ENCODE data around the gene BOLA1. TPM values are rescaled to one million over a fixed set of nuclear protein-coding genes. Genes with fewer than 3 reads are reported as not detected.
"Not testable (repeated sequence)": the region's sequence is repeated elsewhere in the genome, so short reads cannot be mapped to it uniquely, and the experiment has no call there.

BOLA1 gene
- total RNA-seq, 2 experiments from 2014 or later: 25.1 to 28.8 TPM

DNA sequence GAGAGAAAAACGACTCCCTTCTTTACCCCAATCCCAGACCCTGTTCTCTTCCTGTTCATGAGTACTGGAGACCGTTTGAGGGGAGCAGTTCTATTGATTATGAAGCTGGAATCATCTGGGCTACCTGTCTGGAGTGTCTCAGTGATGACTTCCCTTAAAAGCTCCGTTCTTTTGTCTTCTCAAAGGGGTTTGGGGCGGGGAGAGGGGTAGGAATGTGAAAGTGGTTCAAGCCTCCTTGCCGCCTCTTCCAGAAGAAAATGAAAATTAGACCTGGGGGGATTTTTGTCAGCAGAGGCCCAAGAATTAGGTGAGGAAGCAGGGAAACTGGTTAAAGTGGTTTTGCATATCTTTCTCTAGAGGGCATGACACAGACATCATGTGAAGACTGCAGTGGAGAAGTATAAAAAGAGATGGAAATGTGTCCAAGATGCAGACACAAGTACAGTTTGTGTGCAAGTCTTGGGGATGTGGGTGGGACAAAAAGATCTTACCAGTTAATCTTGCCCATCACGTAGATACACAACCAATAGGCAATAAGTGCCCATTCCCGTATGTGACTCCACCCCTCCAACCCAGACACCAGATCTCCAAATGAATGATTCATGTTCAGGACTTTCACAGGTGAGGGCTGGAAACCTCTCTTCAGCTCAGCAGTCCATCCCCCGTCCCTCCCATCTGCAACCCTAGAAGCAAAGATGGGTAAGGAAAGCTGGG lies 37.8 kb downstream of the BOLA1 start:
- H3K27ac Mint-ChIP-seq: peak overlapping the region; percentile 32
- TF ChIP-seq, protein P1, sequence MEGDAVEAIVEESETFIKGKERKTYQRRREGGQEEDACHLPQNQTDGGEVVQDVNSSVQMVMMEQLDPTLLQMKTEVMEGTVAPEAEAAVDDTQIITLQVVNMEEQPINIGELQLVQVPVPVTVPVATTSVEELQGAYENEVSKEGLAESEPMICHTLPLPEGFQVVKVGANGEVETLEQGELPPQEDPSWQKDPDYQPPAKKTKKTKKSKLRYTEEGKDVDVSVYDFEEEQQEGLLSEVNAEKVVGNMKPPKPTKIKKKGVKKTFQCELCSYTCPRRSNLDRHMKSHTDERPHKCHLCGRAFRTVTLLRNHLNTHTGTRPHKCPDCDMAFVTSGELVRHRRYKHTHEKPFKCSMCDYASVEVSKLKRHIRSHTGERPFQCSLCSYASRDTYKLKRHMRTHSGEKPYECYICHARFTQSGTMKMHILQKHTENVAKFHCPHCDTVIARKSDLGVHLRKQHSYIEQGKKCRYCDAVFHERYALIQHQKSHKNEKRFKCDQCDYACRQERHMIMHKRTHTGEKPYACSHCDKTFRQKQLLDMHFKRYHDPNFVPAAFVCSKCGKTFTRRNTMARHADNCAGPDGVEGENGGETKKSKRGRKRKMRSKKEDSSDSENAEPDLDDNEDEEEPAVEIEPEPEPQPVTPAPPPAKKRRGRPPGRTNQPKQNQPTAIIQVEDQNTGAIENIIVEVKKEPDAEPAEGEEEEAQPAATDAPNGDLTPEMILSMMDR (IDR thresholded peaks at IDR 0.05): no peak
- no peaks in the 10 kb centered on the region for H3K9me3 Mint-ChIP-seq
- intact Hi-C loops (cut with micrococcal nuclease): no loop called here
- no peaks in the 10 kb centered on the region for H3K27me3 Mint-ChIP-seq
- ATAC-seq (no peak), DNase-seq (no peak)
- H3K36me3 Mint-ChIP-seq (ENCODE audit: low read depth): no peaks in the 10 kb centered on the region
- H3K4me1 Mint-ChIP-seq (ENCODE audit: low read depth): peaks cover 26% of the 10 kb centered on the region
- CTCF ChIA-PET: no interaction called here
- H3K4me3 Mint-ChIP-seq: peak overlapping the region; percentile 5
- POLR2A ChIA-PET: interaction anchor here (1.0 to 1.9 kb wide), 4 partner anchors 9 to 72 kb away, joined by 3 to 10 read pairs (median 6); partner anchors contain the start of gene SF3B4

DNA sequence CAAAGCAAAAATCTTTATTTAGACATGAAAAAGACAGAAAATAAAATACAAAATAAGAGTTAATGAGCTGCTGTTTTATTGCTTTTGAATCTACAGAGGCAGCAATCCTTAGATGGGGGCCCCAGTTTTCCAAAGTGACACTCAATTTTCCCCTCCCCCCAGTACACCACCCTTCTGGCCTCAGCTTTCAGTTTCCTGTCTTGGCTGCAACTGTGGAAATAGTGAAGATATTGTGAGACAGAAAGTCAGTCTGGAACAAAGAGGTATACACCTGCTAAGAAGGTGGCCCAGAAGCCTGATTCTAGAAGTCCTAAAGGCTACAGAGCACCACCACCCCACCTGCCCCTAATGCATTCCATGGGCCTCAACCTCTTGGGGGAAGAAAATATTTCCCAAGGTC lies 38.4 kb downstream of the BOLA1 start:
- POLR2A ChIA-PET: interaction anchor here (0.6 to 1.9 kb wide), 5 partner anchors 10 to 292 kb away, joined by 3 to 10 read pairs (median 4); partner anchors contain the start of gene SF3B4
- intact Hi-C loops (cut with micrococcal nuclease): no loop called here

DNA sequence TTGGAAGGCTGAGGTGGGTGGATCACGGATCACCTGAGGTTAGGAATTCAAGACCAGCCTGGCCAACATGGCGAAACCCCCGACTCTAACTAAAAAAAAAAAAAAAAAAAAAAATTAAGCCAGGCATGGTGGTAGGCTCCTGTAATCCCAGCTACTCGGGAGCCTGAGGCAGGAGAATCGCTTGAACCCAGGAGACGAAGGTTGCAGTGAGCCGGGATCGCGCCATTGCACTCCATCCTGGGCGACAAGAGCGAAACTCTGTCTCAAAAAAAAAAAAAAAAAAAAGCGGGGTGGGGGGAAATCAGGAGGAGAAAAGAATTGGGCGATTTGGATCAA lies 39.3 kb downstream of the BOLA1 start:
- intact Hi-C loops (cut with micrococcal nuclease); DNase-seq; H3K4me3 Mint-ChIP-seq; H3K27me3 Mint-ChIP-seq; H3K9me3 Mint-ChIP-seq; H3K36me3 Mint-ChIP-seq (ENCODE audit: low read depth); ATAC-seq: not testable (repeated sequence)
- CTCF ChIA-PET: interaction anchor here (1.2 kb wide), 1 partner anchor 24 kb away, joined by 3 read pairs; no protein-coding TSS in a partner anchor
- Mint-ChIP-seq H3K4me1 (ENCODE audit: low read depth) (peaks cover 28% of the 10 kb centered on the region), H3K27ac (peak overlapping the region; percentile 53)
- POLR2A ChIA-PET: interaction anchor here (0.5 to 1.9 kb wide), 4 partner anchors 11 to 285 kb away, joined by 3 to 10 read pairs (median 6); partner anchors contain the start of gene SF3B4

More for the DNA sequence above, 38.4 kb downstream of the BOLA1 start:
- Mint-ChIP-seq H3K4me1 (ENCODE audit: low read depth) (peaks cover 26% of the 10 kb centered on the region), H3K4me3 (no peak overlapping the region), H3K27me3 (no peaks in the 10 kb centered on the region), H3K36me3 (ENCODE audit: low read depth) (no peaks in the 10 kb centered on the region), H3K27ac (peak overlapping the region; percentile 32), H3K9me3 (no peaks in the 10 kb centered on the region)
- CTCF ChIA-PET: no interaction called here
- ATAC-seq (peak; percentile 65), DNase-seq (peak; percentile 50)
- TF ChIP-seq, protein P1 (IDR thresholded peaks at IDR 0.05): no peak

DNA sequence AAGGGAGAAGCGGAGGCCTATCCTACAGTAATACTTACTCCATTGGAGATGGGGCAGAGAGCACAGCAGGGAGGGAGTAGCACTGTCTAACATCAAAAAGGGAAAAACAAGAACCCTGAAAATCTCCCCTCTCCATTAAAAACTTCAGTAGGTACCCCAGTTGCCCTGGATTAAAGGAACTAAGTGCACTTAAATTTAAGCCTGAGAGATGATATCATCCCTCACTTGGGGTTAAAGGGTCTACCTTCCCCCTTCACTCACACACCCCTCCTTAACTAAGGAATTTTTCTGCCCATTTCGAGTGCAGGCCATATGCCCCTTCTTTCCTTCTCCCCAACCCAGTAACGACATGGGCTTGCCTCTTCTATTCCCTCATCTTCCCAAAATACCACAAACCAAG lies 41.1 kb downstream of the BOLA1 start:
- no peak for ATAC-seq
- no peak overlapping the region for H3K27ac Mint-ChIP-seq
- TF ChIP-seq, protein P1 (IDR thresholded peaks at IDR 0.05): no peak

DNA sequence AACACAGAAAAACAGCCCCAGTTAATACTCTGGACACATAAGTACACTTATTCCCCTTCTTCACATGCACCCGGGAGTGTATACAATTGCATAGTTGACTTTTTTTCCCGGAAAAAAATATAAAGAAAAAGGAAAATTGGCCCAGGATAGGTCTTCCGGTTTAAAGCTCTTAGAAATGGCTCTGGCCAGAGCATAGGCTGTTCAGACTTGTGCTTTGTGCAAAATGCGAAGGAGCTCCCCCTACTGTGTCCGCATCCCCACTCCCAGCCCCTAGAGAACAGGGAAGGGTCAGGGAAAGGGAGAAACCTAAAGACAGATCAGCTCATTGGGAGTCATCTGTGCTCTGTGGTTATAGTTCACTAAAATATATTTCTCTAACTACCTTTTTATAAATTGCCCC lies 42.8 kb downstream of the BOLA1 start:
- no peaks in the 10 kb centered on the region for H3K9me3 Mint-ChIP-seq
- H3K4me3 Mint-ChIP-seq: no peak overlapping the region
- intact Hi-C loops (cut with micrococcal nuclease): no loop called here
- H3K4me1 Mint-ChIP-seq (ENCODE audit: low read depth): peaks cover 25% of the 10 kb centered on the region
- DNase-seq (no peak), ATAC-seq (no peak)
- H3K36me3 Mint-ChIP-seq (ENCODE audit: low read depth): peaks cover 19% of the 10 kb centered on the region
- POLR2A ChIA-PET: no interaction called here
- H3K27me3 Mint-ChIP-seq: no peaks in the 10 kb centered on the region
- TF ChIP-seq, protein P1 (IDR thresholded peaks at IDR 0.05): no peak
- CTCF ChIA-PET: interaction anchor here (0.8 to 1.3 kb wide), 2 partner anchors 20 to 109 kb away, joined by 3 read pairs; no protein-coding TSS in a partner anchor
- no peak overlapping the region for H3K27ac Mint-ChIP-seq

More for the DNA sequence above, 41.1 kb downstream of the BOLA1 start:
- Mint-ChIP-seq H3K9me3 (no peaks in the 10 kb centered on the region), H3K36me3 (ENCODE audit: low read depth) (peaks cover 15% of the 10 kb centered on the region), H3K27me3 (no peaks in the 10 kb centered on the region), H3K4me3 (no peak overlapping the region), H3K4me1 (ENCODE audit: low read depth) (peaks cover 28% of the 10 kb centered on the region)
- intact Hi-C loops (cut with micrococcal nuclease): no loop called here
- no peak for DNase-seq
- POLR2A ChIA-PET: interaction anchor here (0.6 to 0.9 kb wide), 3 partner anchors 12 to 631 kb away, joined by 3 to 4 read pairs (median 3); a partner anchor contains a TSS
- CTCF ChIA-PET: no interaction called here

Data from activated CD8-positive, alpha-beta T cell treated with anti-CD3 and anti-CD28 coated beads for 36 hours (primary cell).